Measurements from ENCODE around the gene RBM34. TPM values are rescaled to one million over a fixed set of nuclear protein-coding genes. Genes with fewer than 3 reads are reported as not detected.

Gene RBM34
- total RNA-seq, 2 donors from 2014 or later = 13.2 to 26.2 TPM

Small RNAs within 50 kb of the gene (microRNA-seq; reads per million reads assigned to microRNA genes)
- 0 reads per million in 2 donors for gene MIR4753 (ENCODE audit: borderline number of aligned reads in 2 of 2, borderline replicate concordance in 2 of 2)

Small RNAs within 50 kb of the gene (small RNA-seq; reads per million reads assigned to genes)
- gene AL732292.1 = not detected
- not detected for gene MIR4753
- gene SNORA14B = not detected

Other genes starting within 250 kb of the RBM34 start
- 10 to 100 TPM; 54.7 to 75.2 TPM for gene TOMM20, start 32.4 kb downstream of the RBM34 start, total RNA-seq
- gene ARID4B, start 166.9 kb upstream of the RBM34 start, total RNA-seq = 10 to 100 TPM; 27.7 to 35.3 TPM
- 10 to 100 TPM; 11.9 to 15.3 TPM for gene GGPS1, start 167.3 kb upstream of the RBM34 start, total RNA-seq
- 10 to 100 TPM; 15.0 to 22.1 TPM for gene TBCE, start 206.2 kb upstream of the RBM34 start, total RNA-seq